ENCODE results near the gene DPP6.
"Not testable (repeated sequence)": the region's sequence is repeated elsewhere in the genome, so short reads cannot be mapped to it uniquely, and the experiment has no call there.

DNA sequence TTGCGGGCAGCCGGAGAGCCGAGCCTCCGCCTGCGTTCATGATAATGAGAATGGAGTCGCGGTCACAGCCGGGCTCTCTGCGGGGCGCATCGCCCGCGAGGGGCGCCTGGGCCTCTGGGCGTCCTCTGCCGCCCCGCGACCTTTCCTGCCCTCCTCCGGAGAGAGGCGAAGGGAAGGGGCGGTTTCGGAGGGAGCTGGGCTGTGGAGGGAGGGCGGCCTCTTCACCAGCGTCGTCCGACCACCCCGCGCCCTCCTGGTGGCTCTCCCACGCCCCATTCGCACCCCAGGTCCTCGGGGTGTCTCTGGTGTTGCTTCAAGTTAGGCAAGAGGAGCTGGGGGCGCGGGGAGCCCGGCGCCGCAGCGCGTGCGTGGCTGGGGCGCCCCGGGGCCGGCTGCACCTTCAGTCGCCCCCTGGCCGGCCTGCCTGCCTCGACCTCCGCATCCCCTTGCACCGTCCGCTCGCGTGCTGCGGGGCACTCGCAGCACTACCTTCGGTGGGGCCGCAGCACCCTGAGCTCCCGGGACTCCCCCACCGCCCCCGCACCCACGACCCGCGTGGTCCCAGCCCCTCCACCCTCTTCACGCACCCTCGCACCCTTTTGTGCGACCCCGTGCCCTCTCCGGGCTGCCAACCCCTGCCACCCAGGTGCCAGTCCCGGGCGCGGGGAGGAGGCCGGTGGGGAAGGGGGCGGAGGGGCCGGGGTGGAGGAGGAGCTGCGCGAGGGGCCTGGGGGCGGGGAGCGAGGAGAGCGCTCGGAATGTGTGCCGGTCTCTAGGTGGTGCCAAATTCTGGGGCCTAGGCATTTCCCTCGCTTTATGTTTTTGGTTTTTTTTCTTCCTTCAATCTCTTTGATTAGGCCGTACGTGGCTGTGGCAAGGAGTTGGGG, at the start of gene DPP6:
- TF ChIP-seq, protein P1, sequence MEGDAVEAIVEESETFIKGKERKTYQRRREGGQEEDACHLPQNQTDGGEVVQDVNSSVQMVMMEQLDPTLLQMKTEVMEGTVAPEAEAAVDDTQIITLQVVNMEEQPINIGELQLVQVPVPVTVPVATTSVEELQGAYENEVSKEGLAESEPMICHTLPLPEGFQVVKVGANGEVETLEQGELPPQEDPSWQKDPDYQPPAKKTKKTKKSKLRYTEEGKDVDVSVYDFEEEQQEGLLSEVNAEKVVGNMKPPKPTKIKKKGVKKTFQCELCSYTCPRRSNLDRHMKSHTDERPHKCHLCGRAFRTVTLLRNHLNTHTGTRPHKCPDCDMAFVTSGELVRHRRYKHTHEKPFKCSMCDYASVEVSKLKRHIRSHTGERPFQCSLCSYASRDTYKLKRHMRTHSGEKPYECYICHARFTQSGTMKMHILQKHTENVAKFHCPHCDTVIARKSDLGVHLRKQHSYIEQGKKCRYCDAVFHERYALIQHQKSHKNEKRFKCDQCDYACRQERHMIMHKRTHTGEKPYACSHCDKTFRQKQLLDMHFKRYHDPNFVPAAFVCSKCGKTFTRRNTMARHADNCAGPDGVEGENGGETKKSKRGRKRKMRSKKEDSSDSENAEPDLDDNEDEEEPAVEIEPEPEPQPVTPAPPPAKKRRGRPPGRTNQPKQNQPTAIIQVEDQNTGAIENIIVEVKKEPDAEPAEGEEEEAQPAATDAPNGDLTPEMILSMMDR (conservative IDR thresholded peaks at IDR 0.05; ENCODE audit: low read depth, low read length), result not testable (repeated sequence)
- TF ChIP-seq EZH2 (IDR thresholded peaks at IDR 0.05; ENCODE audit: borderline replicate concordance, low read depth, low read length, poor library complexity, severe bottlenecking), result not testable (repeated sequence)

Measured in A673 (cell line).